VCaP (cell line): ENCODE data around the gene TRIM41.

Experiments
- H3K27ac ChIP-seq: fragments of 450-650 bp; 2 replicates; pipeline ENCODE4 v1.5.1; 2017
- TF ChIP-seq, protein P1 (sequence below): fragments of 450-650 bp; conservative IDR thresholded peaks from 2 replicates; pipeline ENCODE4 v1.5.1; 2017; ENCODE audit warnings: mild to moderate bottlenecking, moderate library complexity

Gene TRIM41

GRCh38 chr5:181258576-181258975 lies 35.5 kb downstream of the TRIM41 start:
- H3K27ac ChIP-seq, result peak overlapping the region; percentile 99; the same call in 1 of the 2 replicates
- TF ChIP-seq, protein P1, sequence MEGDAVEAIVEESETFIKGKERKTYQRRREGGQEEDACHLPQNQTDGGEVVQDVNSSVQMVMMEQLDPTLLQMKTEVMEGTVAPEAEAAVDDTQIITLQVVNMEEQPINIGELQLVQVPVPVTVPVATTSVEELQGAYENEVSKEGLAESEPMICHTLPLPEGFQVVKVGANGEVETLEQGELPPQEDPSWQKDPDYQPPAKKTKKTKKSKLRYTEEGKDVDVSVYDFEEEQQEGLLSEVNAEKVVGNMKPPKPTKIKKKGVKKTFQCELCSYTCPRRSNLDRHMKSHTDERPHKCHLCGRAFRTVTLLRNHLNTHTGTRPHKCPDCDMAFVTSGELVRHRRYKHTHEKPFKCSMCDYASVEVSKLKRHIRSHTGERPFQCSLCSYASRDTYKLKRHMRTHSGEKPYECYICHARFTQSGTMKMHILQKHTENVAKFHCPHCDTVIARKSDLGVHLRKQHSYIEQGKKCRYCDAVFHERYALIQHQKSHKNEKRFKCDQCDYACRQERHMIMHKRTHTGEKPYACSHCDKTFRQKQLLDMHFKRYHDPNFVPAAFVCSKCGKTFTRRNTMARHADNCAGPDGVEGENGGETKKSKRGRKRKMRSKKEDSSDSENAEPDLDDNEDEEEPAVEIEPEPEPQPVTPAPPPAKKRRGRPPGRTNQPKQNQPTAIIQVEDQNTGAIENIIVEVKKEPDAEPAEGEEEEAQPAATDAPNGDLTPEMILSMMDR, result no peak

GRCh38 chr5:181259283-181259682 lies 36.2 kb downstream of the TRIM41 start:
- TF ChIP-seq, protein P1, result no peak
- H3K27ac ChIP-seq, result peak overlapping the region; percentile 99; the same call in 1 of the 2 replicates

DNA sequence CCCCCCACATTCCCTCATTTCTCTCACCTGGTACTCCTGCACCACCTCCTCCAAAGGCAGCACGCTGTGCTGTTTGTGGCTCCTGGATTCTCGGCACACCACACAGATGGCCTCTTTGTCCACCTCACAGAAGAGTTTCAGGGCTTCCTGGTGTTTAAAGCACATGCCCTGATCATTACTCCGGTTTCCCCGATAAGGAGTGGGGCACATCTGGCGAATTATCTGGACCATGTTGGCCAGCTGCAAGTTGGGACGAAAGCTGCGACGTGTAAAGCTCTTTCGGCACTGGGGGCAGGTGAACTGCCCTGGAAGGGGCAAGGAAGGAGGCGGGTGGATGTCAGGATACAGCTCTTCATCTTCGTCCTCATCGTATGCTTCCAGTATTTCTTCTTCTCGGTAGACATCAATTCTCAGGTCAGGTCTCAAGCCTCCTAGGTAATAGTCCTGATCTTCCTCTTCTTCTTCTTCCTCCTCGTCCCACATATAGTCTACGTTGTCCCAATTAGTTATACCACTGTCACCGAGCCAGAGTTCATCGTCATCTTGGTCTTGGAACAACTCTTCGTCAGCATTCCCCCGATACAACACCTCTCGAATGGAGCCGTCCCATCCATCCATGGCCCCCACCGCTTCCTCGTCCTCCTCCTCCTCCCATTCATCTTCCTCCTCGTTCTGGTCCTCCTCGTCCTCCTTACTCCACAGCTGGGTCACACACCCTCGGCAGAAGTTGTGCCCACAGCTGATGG lies 37.1 kb downstream of the TRIM41 start:
- TF ChIP-seq, protein P1, result no peak
- peak overlapping the region; percentile 99 for H3K27ac ChIP-seq

DNA sequence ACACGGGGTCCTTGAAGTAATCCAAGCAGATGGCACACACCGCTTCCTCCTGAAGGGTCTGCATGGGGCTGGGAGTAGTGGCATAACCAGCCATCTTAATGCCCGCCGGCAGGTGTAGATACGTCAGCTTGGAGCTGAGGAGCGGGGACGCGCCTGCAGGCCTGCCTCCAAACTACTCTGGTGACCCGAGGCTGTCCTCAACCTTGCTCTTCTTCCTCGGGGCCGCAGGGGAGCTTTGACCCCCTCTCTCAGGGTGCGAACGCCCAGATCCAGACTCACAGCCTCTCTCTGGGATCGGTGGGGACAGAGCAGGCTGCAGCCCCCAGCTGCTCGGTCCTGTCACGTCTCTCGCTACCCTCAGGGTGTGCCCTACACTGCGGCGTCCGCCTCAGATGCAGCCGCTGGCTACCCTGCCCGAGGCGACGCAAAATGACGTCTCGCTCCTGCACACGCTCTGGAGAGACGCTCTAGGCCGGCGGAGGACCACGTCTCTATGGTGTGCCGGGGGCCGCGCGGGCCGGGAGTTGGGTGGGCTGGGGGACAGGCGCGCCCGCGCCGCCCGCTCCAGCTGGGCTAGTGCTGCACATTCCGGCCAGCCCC lies 37.7 kb downstream of the TRIM41 start, which contains the start of gene TRIM52:
Gene TRIM52 (minus strand): TSS at position 424 of the 600 bp plus-strand sequence. CDS start 330 bp downstream, at position 94.
- H3K27ac ChIP-seq, result peak within 1 kb of the TSS; percentile 99
- TF ChIP-seq, protein P1, result peak; percentile 31; the same call in 1 of the 2 replicates

GRCh38 chr5:181261320-181262049 lies 38.4 kb downstream of the TRIM41 start:
- peak overlapping the region; percentile 99 for H3K27ac ChIP-seq
- TF ChIP-seq, protein P1, result no peak

- H3K27ac ChIP-seq, result peak overlapping the region; percentile 99
- TF ChIP-seq, protein P1, result no peak
These were observed 40.6 kb downstream of the TRIM41 start for GRCh38 chr5:181263633-181264032.

- TF ChIP-seq, protein P1, result no peak
- H3K27ac ChIP-seq, result peak overlapping the region; percentile 99
These were observed 42.1 kb downstream of the TRIM41 start for GRCh38 chr5:181265092-181265671.
